ENCODE results near the gene TSPAN14.

- TF ChIP-seq EP300 (IDR thresholded peaks at IDR 0.05; ENCODE audit: borderline replicate concordance in 1 of 2, low read depth in 2 of 2, low read length in 2 of 2) = no peak
- TF ChIP-seq POLR2AphosphoS5 (IDR thresholded peaks at IDR 0.05; ENCODE audit: low read depth, low read length) = no peak
- no peak for TF ChIP-seq CTCF (IDR thresholded peaks at IDR 0.05; ENCODE audit: control extremely low read depth in 1 of 3, insufficient read depth in 1 of 3, low read depth in 1 of 3, low read length in 3 of 3)
- no peak for TF ChIP-seq EGR1 (IDR thresholded peaks at IDR 0.05; ENCODE audit: borderline replicate concordance, low read depth, low read length)
- no peak for TF ChIP-seq POLR2A (IDR thresholded peaks at IDR 0.05; ENCODE audit: control extremely low read depth in 1 of 2, low read depth in 2 of 2, low read length in 2 of 2)
Measured at GRCh38 chr10:80536361-80536835, 82.3 kb downstream of the TSPAN14 start.
